GM19099 (cell line): Measurements from ENCODE around the gene WASF1.

ENCODE experiments used
- POLR2A ChIP-seq: IDR thresholded peaks from 3 replicates; pipeline ENCODE4 v1.6.1; 2011; ENCODE audit warnings: low read depth; ENCODE audit not compliant: insufficient read length; ENCODE audit errors: extremely low read depth

Gene WASF1

GRCh38 chr6:110125361-110125760 lies 54.1 kb downstream of the WASF1 start:
- no peak for TF ChIP-seq POLR2A

- TF ChIP-seq POLR2A, result no peak
Measured at GRCh38 chr6:110116258-110116657, 63.2 kb downstream of the WASF1 start.

- TF ChIP-seq POLR2A, result no peak
Measured at GRCh38 chr6:110114004-110114403, 65.5 kb downstream of the WASF1 start.

- no peak for TF ChIP-seq POLR2A
Measured at GRCh38 chr6:110105296-110105695, 74.2 kb downstream of the WASF1 start.

- TF ChIP-seq POLR2A, result no peak
Measured at GRCh38 chr6:110103260-110103659, 76.2 kb downstream of the WASF1 start.

GRCh38 chr6:110102411-110102810 lies 77.1 kb downstream of the WASF1 start:
- TF ChIP-seq POLR2A, result no peak

GRCh38 chr6:110101885-110102284 lies 77.6 kb downstream of the WASF1 start:
- no peak for TF ChIP-seq POLR2A

GRCh38 chr6:110098511-110099116 lies 80.9 kb downstream of the WASF1 start:
- no peak for TF ChIP-seq POLR2A

- no peak for TF ChIP-seq POLR2A
Measured at GRCh38 chr6:110097443-110097842, 82.0 kb downstream of the WASF1 start.

- no peak for TF ChIP-seq POLR2A
Measured at GRCh38 chr6:110095935-110096334, 83.5 kb downstream of the WASF1 start.

GRCh38 chr6:110095101-110095500 lies 84.4 kb downstream of the WASF1 start:
- TF ChIP-seq POLR2A, result no peak

GRCh38 chr6:110093981-110094380 lies 85.5 kb downstream of the WASF1 start:
- no peak for TF ChIP-seq POLR2A

- no peak for TF ChIP-seq POLR2A
Measured at GRCh38 chr6:110090876-110091275, 88.6 kb downstream of the WASF1 start.

GRCh38 chr6:110089323-110089722 lies 90.1 kb downstream of the WASF1 start:
- no peak for TF ChIP-seq POLR2A

- TF ChIP-seq POLR2A, result no peak
Measured at GRCh38 chr6:110085285-110085684, 94.2 kb downstream of the WASF1 start.

- TF ChIP-seq POLR2A, result no peak
Measured at GRCh38 chr6:110083875-110084585, 95.4 kb downstream of the WASF1 start.

- no peak for TF ChIP-seq POLR2A
Measured at GRCh38 chr6:110075406-110075805, 104.1 kb downstream of the WASF1 start.

- TF ChIP-seq POLR2A, result no peak
Measured at GRCh38 chr6:110068592-110068967, 110.9 kb downstream of the WASF1 start.
